ENCODE results near the gene PTPRF. TPM values are rescaled to one million over a fixed set of nuclear protein-coding genes. Genes with fewer than 3 reads are reported as not detected.

PTPRF gene
- total RNA-seq, 3 donors from 2014 or later (not counting 1 experiment from before 2014, with no cell fraction given) = 0.12 to 1.9 TPM; not detected in 1

GRCh38 chr1:43507296-43508295 lies 23.1 kb upstream of the PTPRF start:
- no peaks in the 10 kb centered on the region for H3K4me1 Mint-ChIP-seq
- Histone ChIP-seq H3K9me3 (ENCODE audit: control insufficient read depth, insufficient read depth, low read length) (no peaks in the 10 kb centered on the region), H3K27ac (ENCODE audit: low read length) (no peak overlapping the region), H3K27me3 (ENCODE audit: control insufficient read depth, insufficient read depth, low read length) (no peaks in the 10 kb centered on the region), H3K4me3 (ENCODE audit: low read length) (no peak overlapping the region), H3K36me3 (ENCODE audit: control insufficient read depth, insufficient read depth, low read length) (no peaks in the 10 kb centered on the region), H3K4me1 (ENCODE audit: control insufficient read depth, insufficient read depth, low read length) (no peaks in the 10 kb centered on the region)
- no peak overlapping the region for H3K4me3 Mint-ChIP-seq
- TF ChIP-seq CTCF (IDR thresholded peaks at IDR 0.05) = no peak
- no peaks in the 10 kb centered on the region for H3K36me3 Mint-ChIP-seq
- ATAC-seq = no peak
- peaks cover 6 to 13% of the 10 kb centered on the region in 2 donors for H3K27me3 Mint-ChIP-seq (ENCODE audit: low read depth in 2 of 2)
- 77% methylated on average over 5 of the region's 5 CpGs for WGBS (ENCODE audit: insufficient coverage)
- DNase-seq = no peak
- H3K27ac Mint-ChIP-seq = no peak overlapping the region
- H3K9me3 Mint-ChIP-seq = no peaks in the 10 kb centered on the region
- intact Hi-C loops (cut with micrococcal nuclease) = no loop called here

GRCh38 chr1:43509007-43509739 lies 21.5 kb upstream of the PTPRF start:
- Mint-ChIP-seq H3K36me3 (no peaks in the 10 kb centered on the region), H3K4me1 (no peaks in the 10 kb centered on the region), H3K27me3 (ENCODE audit: low read depth in 2 of 2) (peaks cover 6 to 7% of the 10 kb centered on the region in 2 donors), H3K27ac (no peak overlapping the region), H3K4me3 (no peak overlapping the region), H3K9me3 (no peaks in the 10 kb centered on the region)
- 74% methylated on average over 4 of the region's 4 CpGs for WGBS (ENCODE audit: insufficient coverage)
- no peaks in the 10 kb centered on the region for H3K4me1 ChIP-seq (ENCODE audit: control insufficient read depth, insufficient read depth, low read length)
- H3K27ac ChIP-seq (ENCODE audit: low read length) = no peak overlapping the region
- H3K36me3 ChIP-seq (ENCODE audit: control insufficient read depth, insufficient read depth, low read length) = no peaks in the 10 kb centered on the region
- ATAC-seq (no peak), DNase-seq (no peak)
- H3K9me3 ChIP-seq (ENCODE audit: control insufficient read depth, insufficient read depth, low read length) = no peaks in the 10 kb centered on the region
- H3K4me3 ChIP-seq (ENCODE audit: low read length) = no peak overlapping the region
- TF ChIP-seq CTCF (IDR thresholded peaks at IDR 0.05) = no peak
- no peaks in the 10 kb centered on the region for H3K27me3 ChIP-seq (ENCODE audit: control insufficient read depth, insufficient read depth, low read length)
- intact Hi-C loops (cut with micrococcal nuclease) = no loop called here

- Histone ChIP-seq H3K27me3 (ENCODE audit: control insufficient read depth, insufficient read depth, low read length) (no peaks in the 10 kb centered on the region), H3K36me3 (ENCODE audit: control insufficient read depth, insufficient read depth, low read length) (no peaks in the 10 kb centered on the region), H3K4me3 (ENCODE audit: low read length) (no peak overlapping the region), H3K9me3 (ENCODE audit: control insufficient read depth, insufficient read depth, low read length) (no peaks in the 10 kb centered on the region), H3K27ac (ENCODE audit: low read length) (no peak overlapping the region), H3K4me1 (ENCODE audit: control insufficient read depth, insufficient read depth, low read length) (no peaks in the 10 kb centered on the region)
- no peaks in the 10 kb centered on the region for H3K9me3 Mint-ChIP-seq
- no peak overlapping the region for H3K4me3 Mint-ChIP-seq
- H3K4me1 Mint-ChIP-seq = no peaks in the 10 kb centered on the region
- 75% methylated on average over 12 of the region's 12 CpGs for WGBS (ENCODE audit: insufficient coverage)
- intact Hi-C loops (cut with micrococcal nuclease) = no loop called here
- DNase-seq (no peak), ATAC-seq (no peak)
- no peaks in the 10 kb centered on the region for H3K36me3 Mint-ChIP-seq
- TF ChIP-seq CTCF (IDR thresholded peaks at IDR 0.05) = no peak
- peaks cover 6 to 9% of the 10 kb centered on the region in 2 donors for H3K27me3 Mint-ChIP-seq (ENCODE audit: low read depth in 2 of 2)
- no peak overlapping the region for H3K27ac Mint-ChIP-seq
Measured at GRCh38 chr1:43509740-43510375, 20.8 kb upstream of the PTPRF start.
